GM12873 (cell line): ENCODE data around the gene STT3B.

Experiments used
- CTCF ChIP-seq: IDR thresholded peaks from 2 replicates; pipeline ENCODE4 v1.5.1; 2012; ENCODE audit warnings: low read depth, mild to moderate bottlenecking, moderate library complexity, low read length, control low read depth; ENCODE audit not compliant: insufficient read depth; ENCODE audit errors: missing control alignments

The STT3B gene

GRCh38 chr3:31577232-31577631 lies 44.5 kb downstream of the STT3B start:
- no peak for TF ChIP-seq CTCF

- TF ChIP-seq CTCF, result no peak
These were observed 47.1 kb downstream of the STT3B start for GRCh38 chr3:31579828-31580227.

- no peak for TF ChIP-seq CTCF
These were observed 47.9 kb downstream of the STT3B start for GRCh38 chr3:31580645-31581044.

- TF ChIP-seq CTCF, result no peak
These were observed 48.9 kb downstream of the STT3B start for GRCh38 chr3:31581660-31582059.

GRCh38 chr3:31589228-31589627 lies 56.5 kb downstream of the STT3B start:
- no peak for TF ChIP-seq CTCF

GRCh38 chr3:31590650-31591049 lies 57.9 kb downstream of the STT3B start:
- TF ChIP-seq CTCF, result no peak

GRCh38 chr3:31592764-31593163 lies 60.0 kb downstream of the STT3B start:
- TF ChIP-seq CTCF, result no peak
